ENCODE results near the gene ATG2A. TPM values are rescaled to one million over a fixed set of nuclear protein-coding genes. Genes with fewer than 3 reads are reported as not detected.
A peak's percentile ranks its signal among the peaks of the same experiment; 100 is the strongest.

ATG2A gene
- polyA plus RNA-seq, 3 donors: 2.6 to 24.9 (median 4.0) TPM

GRCh38 chr11:64883575-64883974, 33.4 kb downstream of the ATG2A start:
- Histone ChIP-seq H3K27me3 (ENCODE audit: control insufficient read depth in 2 of 2, insufficient read depth in 2 of 2, low read length in 2 of 2) (peaks cover 0 to 7% of the 10 kb centered on the region in 2 donors), H3K9ac (ENCODE audit: insufficient read depth, low read length, poor library complexity, severe bottlenecking) (no peak overlapping the region), H3K36me3 (replicated peaks in 1 of 2; ENCODE audit: control insufficient read depth in 1 of 2, insufficient read depth in 2 of 2, low read length in 2 of 2) (no peaks in the 10 kb centered on the region), H3K4me2 (replicated peaks; ENCODE audit: extremely low read depth, low read length, poor library complexity, severe bottlenecking) (no peak overlapping the region), H2AFZ (ENCODE audit: insufficient read depth, low read depth, low read length, poor library complexity, severe bottlenecking) (no peak overlapping the region), H3K4me3 (replicated peaks in 1 of 3; ENCODE audit: low read depth in 2 of 3, low read length in 3 of 3) (no peak overlapping the region), H3K79me2 (ENCODE audit: insufficient read depth, low read length) (no peaks in the 10 kb centered on the region), H3K9me3 (replicated peaks in 1 of 2; ENCODE audit: control insufficient read depth in 1 of 2, insufficient read depth in 1 of 2, low read length in 2 of 2) (no peaks in the 10 kb centered on the region), H4K20me1 (ENCODE audit: insufficient read depth, low read length) (no peaks in the 10 kb centered on the region), H3K4me1 (ENCODE audit: control insufficient read depth in 1 of 2, insufficient read depth in 2 of 2, low read length in 2 of 2) (peaks cover 66 to 73% of the 10 kb centered on the region in 2 donors), H3K27ac (ENCODE audit: low read depth in 1 of 2, low read length in 2 of 2) (no peak overlapping the region)
- Mint-ChIP-seq H3K4me3 (peak overlapping the region in 1 of 2 donors; percentile 63), H3K4me1 (peaks cover 69% of the 10 kb centered on the region), H3K9me3 (peaks cover 0 to 3% (median 0%) of the 10 kb centered on the region in 7 donors), H3K36me3 (peaks cover 0 to 5% of the 10 kb centered on the region in 2 donors), H3K27ac (peak overlapping the region in 2 of 7 donors; percentile 85 to 89), H3K27me3 (ENCODE audit: low read depth in 3 of 3) (peaks cover 8 to 22% (median 9%) of the 10 kb centered on the region in 3 donors)
- no peak for DNase-seq
- WGBS (ENCODE audit: insufficient coverage): 100% methylated on average over 5 of the region's 5 CpGs
- intact Hi-C loops (cut with micrococcal nuclease): no loop called here
- TF ChIP-seq CTCF (IDR thresholded peaks at IDR 0.05): no peak

GRCh38 chr11:64882243-64882642, 34.8 kb downstream of the ATG2A start:
- no peak overlapping the region for H3K4me3 ChIP-seq (replicated peaks in 1 of 3; ENCODE audit: low read depth in 2 of 3, low read length in 3 of 3)
- H2AFZ ChIP-seq (ENCODE audit: insufficient read depth, low read depth, low read length, poor library complexity, severe bottlenecking): no peak overlapping the region
- no CpG with 5 or more reads among the region's 5 CpGs for WGBS (ENCODE audit: insufficient coverage)
- peaks cover 12% of the 10 kb centered on the region for H4K20me1 ChIP-seq (ENCODE audit: insufficient read depth, low read length)
- peaks cover 60 to 67% of the 10 kb centered on the region in 2 donors for H3K4me1 ChIP-seq (ENCODE audit: control insufficient read depth in 1 of 2, insufficient read depth in 2 of 2, low read length in 2 of 2)
- no peak overlapping the region for H3K9ac ChIP-seq (ENCODE audit: insufficient read depth, low read length, poor library complexity, severe bottlenecking)
- peaks cover 12% of the 10 kb centered on the region for H3K79me2 ChIP-seq (ENCODE audit: insufficient read depth, low read length)
- no peaks in the 10 kb centered on the region for H3K36me3 ChIP-seq (replicated peaks in 1 of 2; ENCODE audit: control insufficient read depth in 1 of 2, insufficient read depth in 2 of 2, low read length in 2 of 2)
- peaks cover 0 to 7% of the 10 kb centered on the region in 2 donors for H3K27me3 ChIP-seq (ENCODE audit: control insufficient read depth in 2 of 2, insufficient read depth in 2 of 2, low read length in 2 of 2)
- H3K4me2 ChIP-seq (replicated peaks; ENCODE audit: extremely low read depth, low read length, poor library complexity, severe bottlenecking): no peak overlapping the region
- TF ChIP-seq CTCF (IDR thresholded peaks at IDR 0.05): no peak
- Mint-ChIP-seq H3K9me3 (peaks cover 0 to 3% (median 0%) of the 10 kb centered on the region in 7 donors), H3K27me3 (ENCODE audit: low read depth in 3 of 3) (peaks cover 6 to 25% (median 9%) of the 10 kb centered on the region in 3 donors), H3K36me3 (peaks cover 0 to 9% of the 10 kb centered on the region in 2 donors), H3K4me1 (peaks cover 58% of the 10 kb centered on the region), H3K27ac (no peak overlapping the region), H3K4me3 (peak overlapping the region in 1 of 2 donors; percentile 33)
- no peak for DNase-seq
- intact Hi-C loops (cut with micrococcal nuclease): no loop called here
- H3K9me3 ChIP-seq (replicated peaks in 1 of 2; ENCODE audit: control insufficient read depth in 1 of 2, insufficient read depth in 1 of 2, low read length in 2 of 2): no peaks in the 10 kb centered on the region
- H3K27ac ChIP-seq (ENCODE audit: low read depth in 1 of 2, low read length in 2 of 2): no peak overlapping the region
